H1 (cell line): ENCODE measurements around the gene KRTAP10-3. TPM values are rescaled to one million over a fixed set of nuclear protein-coding genes. Genes with fewer than 3 reads are reported as not detected.

Experiments used
- CTCF ChIA-PET: fragments of 300-600 bp; sonication (Branson Sonifier 250); formaldehyde crosslinking; loops from one replicate; lab custom pipeline; 2021; ENCODE audit not compliant: partially characterized antibody; lab: Charles Lee
- POLR2A ChIA-PET: fragments of 300-600 bp; sonication (Branson Sonifier 250); formaldehyde crosslinking; loops from one replicate; lab custom pipeline; 2021; ENCODE audit warnings: inconsistent platforms; ENCODE audit not compliant: partially characterized antibody; lab: Charles Lee
- DNase-seq, 2 experiments: peaks; one replicate each; pipeline versions ENCODE4 v3.0.0 to v3.0.0-alpha.2; 2010 to 2022; ENCODE audit warnings: low spot score in 2 of 2, low read depth in 1 of 2, mixed read lengths in 1 of 2
- FAIRE-seq: peaks from 2 replicates; lab custom pipeline; 2011; peaks lifted over from hg19 to GRCh38; lab: Jason Lieb, UNC
- H2AFZ ChIP-seq: 2 replicates; pipeline ENCODE4 v1.8.1; 2012; ENCODE audit warnings: low read length, inconsistent platforms
- H2AK5ac ChIP-seq: 2 replicates; pipeline ENCODE4 v1.6.1; 2013; ENCODE audit warnings: low read depth, low read length
- H2BK120ac ChIP-seq: replicated peaks from 2 replicates; pipeline ENCODE3; 2013; ENCODE audit warnings: low read depth, low read length, inconsistent platforms
- H2BK12ac ChIP-seq: 2 replicates; pipeline ENCODE4 v1.6.1; 2013; ENCODE audit warnings: low read depth, low read length
- H2BK15ac ChIP-seq: 2 replicates; pipeline ENCODE4 v1.6.1; 2013; ENCODE audit warnings: low read length
- H2BK20ac ChIP-seq: 2 replicates; pipeline ENCODE4 v1.6.1; 2013; ENCODE audit warnings: low read length
- H2BK5ac ChIP-seq: 2 replicates; pipeline ENCODE4 v1.6.1; 2013; ENCODE audit warnings: low read depth, low read length
- H3K14ac ChIP-seq: 2 replicates; pipeline ENCODE4 v1.6.1; 2013; ENCODE audit warnings: inconsistent platforms; ENCODE audit not compliant: insufficient read length
- H3K18ac ChIP-seq: 2 replicates; pipeline ENCODE4 v1.6.1; 2013; ENCODE audit warnings: low read length; ENCODE audit errors: extremely low read depth
- H3K23ac ChIP-seq: 2 replicates; pipeline ENCODE4 v1.6.1; 2013; ENCODE audit warnings: inconsistent platforms; ENCODE audit not compliant: insufficient read length
- H3K23me2 ChIP-seq: 2 replicates; pipeline ENCODE4 v1.6.1; 2013; ENCODE audit warnings: low read depth, low read length
- H3K27ac ChIP-seq: 2 replicates; pipeline ENCODE4 v1.6.1; 2011; ENCODE audit warnings: low read depth, low read length, inconsistent platforms
- H3K27me3 ChIP-seq, 4 experiments: replicated peaks in 1 of 4; 1 replicate in 1 of 4; 2 replicates in 3 of 4; pipeline versions ENCODE4 v1.6.1 to v1.8.1; 2011 to 2013; ENCODE audit warnings: low read length in 3 of 4, mild to moderate bottlenecking in 3 of 4, inconsistent platforms in 2 of 4, mixed read lengths in 2 of 4, moderate library complexity in 1 of 4; ENCODE audit not compliant: control insufficient read depth in 3 of 4, insufficient read depth in 3 of 4; ENCODE audit errors: extremely low read depth in 1 of 4
- H3K36me3 ChIP-seq, 4 experiments: 2 replicates each; pipeline versions ENCODE4 v1.6.1 to v1.8.1; 2011 to 2013; ENCODE audit warnings: mild to moderate bottlenecking in 4 of 4, low read length in 3 of 4, moderate library complexity in 2 of 4, control low read depth in 1 of 4, inconsistent platforms in 1 of 4; ENCODE audit not compliant: insufficient read depth in 4 of 4, control insufficient read depth in 2 of 4
- H3K4ac ChIP-seq: replicated peaks from 2 replicates; pipeline ENCODE3; 2013; ENCODE audit warnings: low read length, low read depth, mixed read lengths, inconsistent platforms; ENCODE audit not compliant: insufficient read length
- H3K4me1 ChIP-seq, 4 experiments: replicated peaks in 1 of 4; 1 replicate in 1 of 4; 2 replicates in 3 of 4; pipeline versions ENCODE4 v1.6.1 to v1.8.1; 2011 to 2013; ENCODE audit warnings: low read length in 3 of 4, inconsistent platforms in 2 of 4, mixed read lengths in 1 of 4; ENCODE audit not compliant: insufficient read depth in 4 of 4, control insufficient read depth in 3 of 4
- H3K4me2 ChIP-seq, 2 experiments: 2 replicates each; pipeline versions ENCODE4 v1.6.1 to v1.8.1; 2011 to 2013; ENCODE audit warnings: low read depth in 2 of 2, low read length in 2 of 2, control low read depth in 1 of 2, inconsistent platforms in 1 of 2, mild to moderate bottlenecking in 1 of 2; ENCODE audit not compliant: insufficient read depth in 1 of 2
- H3K4me3 ChIP-seq, 4 experiments: fragments of 200-600, 300-600 bp in 1 of 4; sonication (generic), shearing (Covaris generic), sonication (Bioruptor Twin) in 1 of 4; 2 replicates each; pipeline versions ENCODE4 v1.5.1 to v1.8.1; 2011 to 2016; ENCODE audit warnings: low read length in 4 of 4, low read depth in 3 of 4, control low read depth in 2 of 4, inconsistent platforms in 2 of 4, mild to moderate bottlenecking in 2 of 4, mixed read lengths in 1 of 4, moderate library complexity in 1 of 4; ENCODE audit not compliant: insufficient read depth in 2 of 4; ENCODE audit errors: extremely low read depth in 1 of 4
- H3K56ac ChIP-seq: replicated peaks from 2 replicates; pipeline ENCODE3; 2013; ENCODE audit warnings: low read depth, mild to moderate bottlenecking, mixed read lengths, low read length, inconsistent platforms; ENCODE audit not compliant: insufficient read length
- H3K79me1 ChIP-seq: 2 replicates; pipeline ENCODE4 v1.6.1; 2013; ENCODE audit warnings: low read depth, low read length, control low read depth
- H3K79me2 ChIP-seq, 2 experiments: 2 replicates each; pipeline versions ENCODE4 v1.6.1 to v1.8.1; 2012 to 2013; ENCODE audit warnings: low read length in 2 of 2, mild to moderate bottlenecking in 2 of 2, inconsistent platforms in 1 of 2; ENCODE audit not compliant: insufficient read depth in 2 of 2, control insufficient read depth in 1 of 2
- H3K9ac ChIP-seq, 4 experiments: replicated peaks in 1 of 4; 1 replicate in 1 of 4; 2 replicates in 3 of 4; pipeline versions ENCODE4 v1.6.1 to v1.8.1; 2011 to 2013; ENCODE audit warnings: low read depth in 3 of 4, low read length in 3 of 4, control low read depth in 2 of 4, mild to moderate bottlenecking in 2 of 4, moderate library complexity in 2 of 4, inconsistent platforms in 1 of 4; ENCODE audit errors: extremely low read depth in 1 of 4
- H3K9me3 ChIP-seq, 2 experiments: 2 replicates each; pipeline versions ENCODE4 v1.6.1 to v1.8.1; 2012 to 2013; ENCODE audit warnings: mild to moderate bottlenecking in 2 of 2, moderate library complexity in 2 of 2, control low read depth in 1 of 2, inconsistent platforms in 1 of 2, low read depth in 1 of 2, low read length in 1 of 2, mixed read lengths in 1 of 2; ENCODE audit not compliant: insufficient read depth in 2 of 2
- H4K20me1 ChIP-seq, 2 experiments: replicated peaks in 1 of 2; 2 replicates each; pipeline versions ENCODE3 to v1.8.1; 2011 to 2013; ENCODE audit warnings: inconsistent platforms in 2 of 2, low read length in 2 of 2, mild to moderate bottlenecking in 1 of 2; ENCODE audit not compliant: insufficient read depth in 2 of 2, control insufficient read depth in 1 of 2
- H4K5ac ChIP-seq: 2 replicates; pipeline ENCODE4 v1.6.1; 2013; ENCODE audit warnings: low read length, low read depth, mixed read lengths, inconsistent platforms; ENCODE audit not compliant: insufficient read length
- H4K8ac ChIP-seq: 2 replicates; pipeline ENCODE4 v1.8.0; 2013; ENCODE audit warnings: mild to moderate bottlenecking, moderate library complexity, low read length, inconsistent platforms; ENCODE audit not compliant: insufficient read depth; ENCODE audit errors: extremely low read depth
- H4K91ac ChIP-seq: replicated peaks from 2 replicates; pipeline ENCODE3; 2013; ENCODE audit warnings: low read length, mixed read lengths, inconsistent platforms; ENCODE audit not compliant: insufficient read length
- POLR2AphosphoS5 ChIP-seq: IDR thresholded peaks from 2 replicates; pipeline ENCODE4 v1.6.1; 2011; ENCODE audit warnings: low read depth, low read length
- USF2 ChIP-seq: IDR thresholded peaks from 2 replicates; pipeline ENCODE4 v1.6.1; 2011; ENCODE audit warnings: low read length, improper control_type of control experiment
- WGBS, 2 experiments: shearing (Covaris generic) in 1 of 2; methylation state at CpG; one replicate each; pipeline versions ENCODE4 v1.1.6 to v1.1.7; 2013 to 2015; ENCODE audit warnings: low lambda C conversion rate in 2 of 2, mixed read lengths in 2 of 2, inconsistent platforms in 1 of 2, low coverage in 1 of 2, missing lambda C conversion rate in 1 of 2; ENCODE audit not compliant: insufficient replicate concordance in 2 of 2, insufficient coverage in 1 of 2, insufficient read length in 1 of 2; ENCODE audit errors: extremely low coverage in 1 of 2, missing lambda C conversion rate in 1 of 2; 5-methylcytosine and 5-hydroxymethylcytosine counted together
- polyA plus RNA-seq, 7 experiments: library from polyadenylated mRNA; depleted of rRNA in 3 of 7; stranded (reverse) in 5 of 7; unstranded in 2 of 7; fragments of >200 nt in 5 of 7; fragments of 200-250 nt in 2 of 7; gene quantifications; 1 replicate in 5 of 7; 2 replicates in 1 of 7; 4 replicates in 1 of 7; pipeline versions ENCODE4 v1.2.1 to v1.2.3, GENCODE V29; 2011 to 2013; ENCODE audit warnings: missing spikeins in 2 of 7, mixed read lengths in 2 of 7
- total RNA-seq: library from RNA; stranded (reverse); fragmentation: NEBNext Ultra II Directional; extraction: Animal tissue kit (Norgen Biotek cat#: 25700); gene quantifications from 2 replicates; pipeline ENCODE4 v1.2.1, GENCODE V29; 2021

The KRTAP10-3 gene
- total and polyA plus RNA-seq, 2 of the 8 experiments (the other 6 are each of a cell fraction or from before 2014, with no cell fraction given) = not detected

DNA sequence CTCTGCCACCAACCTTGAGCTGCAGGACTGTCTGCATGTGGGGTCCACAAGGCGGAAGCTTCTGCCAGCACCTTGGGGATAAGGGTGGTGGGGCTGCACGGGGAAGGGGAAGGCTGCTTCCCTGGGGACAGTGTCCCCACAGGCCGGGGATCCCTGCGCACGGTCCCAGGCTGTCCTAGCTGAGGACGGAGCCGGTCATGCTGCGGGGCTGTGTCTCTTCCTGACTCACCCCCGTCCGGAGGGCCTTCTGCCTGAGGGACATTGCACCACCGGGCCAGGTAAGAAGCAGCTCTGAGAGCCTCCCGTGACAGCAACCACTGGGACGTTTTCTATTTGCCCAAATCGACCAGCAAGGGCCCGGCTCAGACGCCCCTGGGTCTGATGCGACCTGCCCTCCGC is 48.5 kb downstream of the KRTAP10-3 start:
- peaks cover 0 to 8% (median 8%) of the 10 kb centered on the region in 4 experiments; a peak in 4 of 8 replicates for H3K36me3 ChIP-seq
- 81% methylated on average over 14 of the region's 18 CpGs; no CpG with 5 or more reads in 1 of the 2 experiments for WGBS, 2 experiments
- H2AK5ac ChIP-seq = no peak overlapping the region
- H3K79me1 ChIP-seq = no peaks in the 10 kb centered on the region
- no peaks in the 10 kb centered on the region; a peak in 3 of 7 replicates for H3K4me1 ChIP-seq
- FAIRE-seq (no peak), DNase-seq (no peak)
- peak overlapping the region in 1 of 2 experiments; percentile 59; a peak in 1 of 4 replicates for H3K4me2 ChIP-seq
- no peaks in the 10 kb centered on the region for H3K79me2 ChIP-seq
- no peak overlapping the region for H2AFZ ChIP-seq
- H4K91ac ChIP-seq = no peak overlapping the region
- no peak overlapping the region for H4K5ac ChIP-seq
- no peak overlapping the region for H2BK5ac ChIP-seq
- H2BK120ac ChIP-seq = no peak overlapping the region
- CTCF ChIA-PET = interaction anchor here (0.7 to 4.0 kb wide), 35 partner anchors 8 to 289 kb away, joined by 3 to 21 read pairs (median 5); partner anchors contain the start of gene TSPEAR
- H2BK20ac ChIP-seq = peak overlapping the region; percentile 61; the same call in 1 of the 2 replicates
- no peaks in the 10 kb centered on the region for H3K27me3 ChIP-seq
- H4K20me1 ChIP-seq = peaks cover 3 to 6% of the 10 kb centered on the region in 2 experiments
- H3K4me3 ChIP-seq = no peak overlapping the region
- H2BK15ac ChIP-seq = no peak overlapping the region
- no peak overlapping the region for H3K56ac ChIP-seq
- no peak overlapping the region for H3K9ac ChIP-seq
- POLR2A ChIA-PET = interaction anchor here (0.8 to 1.9 kb wide), 3 partner anchors 11 to 196 kb away, joined by 3 to 7 read pairs (median 5); no protein-coding TSS in a partner anchor
- no peak overlapping the region for H3K14ac ChIP-seq
- no peak overlapping the region for H3K4ac ChIP-seq
- 0 out of 2 replicates have a peak, but pooled peaks cover 2% of the 10 kb centered on the region for H3K23me2 ChIP-seq
- no peak overlapping the region for H4K8ac ChIP-seq
- H3K18ac ChIP-seq = no peak overlapping the region; the same call in 1 of the 2 replicates
- H3K9me3 ChIP-seq = no peaks in the 10 kb centered on the region
- no peak overlapping the region for H3K27ac ChIP-seq
- no peak overlapping the region for H3K23ac ChIP-seq
- no peak overlapping the region for H2BK12ac ChIP-seq
- TF ChIP-seq USF2 = no peak
- no peak for TF ChIP-seq POLR2AphosphoS5
